RWPE2 (cell line): ENCODE results near the gene SPATS2.

Experiments used
- ATAC-seq: fragments of 200-7000 bp; cut with Tn5 transposase; 3 replicates; pipeline ENCODE4 v1.9.1; 2021; ENCODE audit warnings: low read depth
- DNase-seq: peaks from one replicate; pipeline ENCODE4 v3.0.0-alpha.2; 2020; ENCODE audit warnings: low spot score
- H3K27ac ChIP-seq: fragments of 450-650 bp; 2 replicates; pipeline ENCODE4 v1.5.1; 2017; ENCODE audit warnings: mild to moderate bottlenecking; ENCODE audit not compliant: poor library complexity, severe bottlenecking
- H3K27me3 ChIP-seq: fragments of 250-450 bp; sonication (Bioruptor Pico); 2 replicates; pipeline ENCODE4 v1.5.1; 2021; ENCODE audit warnings: mild to moderate bottlenecking, moderate library complexity; ENCODE audit not compliant: insufficient read depth, poor library complexity, severe bottlenecking
- H3K36me3 ChIP-seq: fragments of 250-450 bp; sonication (Bioruptor Pico); 2 replicates; pipeline ENCODE4 v1.5.1; 2020; ENCODE audit warnings: low read depth, mild to moderate bottlenecking, moderate library complexity
- H3K4me1 ChIP-seq: fragments of 250-450 bp; sonication (Bioruptor Pico); 2 replicates; pipeline ENCODE4 v1.5.1; 2021; ENCODE audit warnings: mild to moderate bottlenecking, moderate library complexity; ENCODE audit not compliant: insufficient read depth, poor library complexity, severe bottlenecking
- H3K4me3 ChIP-seq: fragments of 250-450 bp; sonication (Bioruptor Pico); 2 replicates; pipeline ENCODE4 v1.5.1; 2021; ENCODE audit warnings: mild to moderate bottlenecking, moderate library complexity; ENCODE audit not compliant: severe bottlenecking
- H3K9me3 ChIP-seq: fragments of 250-450 bp; sonication (Bioruptor Pico); 2 replicates; pipeline ENCODE4 v1.5.1; 2021; ENCODE audit warnings: mild to moderate bottlenecking, moderate library complexity; ENCODE audit not compliant: severe bottlenecking
- TF ChIP-seq, protein P1 (sequence below): fragments of 450-650 bp; IDR thresholded peaks from one replicate; pipeline ENCODE4 v1.5.1; 2017; ENCODE audit warnings: mild to moderate bottlenecking, moderate library complexity; ENCODE audit not compliant: poor library complexity, severe bottlenecking

Gene SPATS2

DNA sequence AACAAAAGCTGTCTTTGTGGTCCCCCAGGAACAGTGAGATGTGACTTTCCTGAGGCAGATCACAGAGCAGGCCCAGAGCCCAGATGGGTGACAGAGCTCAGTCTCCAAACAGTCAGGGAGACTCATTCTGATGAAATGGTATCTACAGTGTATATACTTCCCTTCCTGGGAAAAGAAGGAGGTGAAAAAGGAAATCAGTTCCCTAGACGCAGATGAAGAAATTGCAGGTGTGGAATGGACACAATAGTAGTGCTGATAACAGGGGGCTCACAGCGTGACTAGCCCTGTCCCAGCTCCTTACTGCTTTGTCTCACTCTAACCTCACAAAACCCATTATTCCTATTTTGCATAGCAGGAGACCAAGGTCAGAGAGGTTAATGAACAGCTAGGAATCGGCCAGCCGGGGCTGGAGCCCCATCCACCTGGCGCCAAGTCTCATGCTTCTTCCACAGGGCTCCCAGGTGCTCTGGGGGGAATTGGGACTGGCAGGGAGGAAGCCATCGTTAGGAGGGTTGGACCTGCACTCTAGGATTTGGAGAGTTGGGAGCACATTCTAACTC is 183.5 kb downstream of the SPATS2 start:
- H3K9me3 ChIP-seq = no peaks in the 10 kb centered on the region
- no peaks in the 10 kb centered on the region for H3K36me3 ChIP-seq
- no peak overlapping the region for H3K4me3 ChIP-seq
- H3K27me3 ChIP-seq = no peaks in the 10 kb centered on the region
- peaks cover 8% of the 10 kb centered on the region for H3K4me1 ChIP-seq
- DNase-seq (no peak), ATAC-seq (no peak)
- H3K27ac ChIP-seq = no peak overlapping the region
- TF ChIP-seq, protein P1, sequence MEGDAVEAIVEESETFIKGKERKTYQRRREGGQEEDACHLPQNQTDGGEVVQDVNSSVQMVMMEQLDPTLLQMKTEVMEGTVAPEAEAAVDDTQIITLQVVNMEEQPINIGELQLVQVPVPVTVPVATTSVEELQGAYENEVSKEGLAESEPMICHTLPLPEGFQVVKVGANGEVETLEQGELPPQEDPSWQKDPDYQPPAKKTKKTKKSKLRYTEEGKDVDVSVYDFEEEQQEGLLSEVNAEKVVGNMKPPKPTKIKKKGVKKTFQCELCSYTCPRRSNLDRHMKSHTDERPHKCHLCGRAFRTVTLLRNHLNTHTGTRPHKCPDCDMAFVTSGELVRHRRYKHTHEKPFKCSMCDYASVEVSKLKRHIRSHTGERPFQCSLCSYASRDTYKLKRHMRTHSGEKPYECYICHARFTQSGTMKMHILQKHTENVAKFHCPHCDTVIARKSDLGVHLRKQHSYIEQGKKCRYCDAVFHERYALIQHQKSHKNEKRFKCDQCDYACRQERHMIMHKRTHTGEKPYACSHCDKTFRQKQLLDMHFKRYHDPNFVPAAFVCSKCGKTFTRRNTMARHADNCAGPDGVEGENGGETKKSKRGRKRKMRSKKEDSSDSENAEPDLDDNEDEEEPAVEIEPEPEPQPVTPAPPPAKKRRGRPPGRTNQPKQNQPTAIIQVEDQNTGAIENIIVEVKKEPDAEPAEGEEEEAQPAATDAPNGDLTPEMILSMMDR = no peak

DNA sequence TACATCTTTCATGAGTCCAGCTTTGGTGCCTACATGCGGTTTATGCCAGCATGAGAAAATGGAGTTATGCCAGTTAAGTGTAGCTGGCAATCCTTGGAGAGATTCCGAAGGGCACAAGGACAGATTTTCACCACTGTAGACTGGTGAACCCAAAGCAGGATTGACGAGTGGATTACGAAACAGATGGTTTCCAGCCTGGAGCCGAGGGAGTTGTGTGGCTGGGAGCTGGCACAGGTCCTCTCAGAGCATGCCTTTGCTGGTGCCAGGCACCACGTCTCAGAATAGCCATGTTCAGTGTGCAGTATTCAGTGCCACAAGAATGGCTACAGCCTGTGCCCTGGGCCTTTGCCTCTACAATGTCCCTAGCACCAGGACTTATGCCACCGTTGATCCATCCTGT is 184.8 kb downstream of the SPATS2 start:
- no peak overlapping the region for H3K4me3 ChIP-seq
- no peaks in the 10 kb centered on the region for H3K36me3 ChIP-seq
- H3K9me3 ChIP-seq = no peaks in the 10 kb centered on the region
- no peak overlapping the region for H3K27ac ChIP-seq
- peaks cover 7% of the 10 kb centered on the region for H3K4me1 ChIP-seq
- TF ChIP-seq, protein P1 = no peak
- ATAC-seq (no peak), DNase-seq (no peak)
- no peaks in the 10 kb centered on the region for H3K27me3 ChIP-seq

DNA sequence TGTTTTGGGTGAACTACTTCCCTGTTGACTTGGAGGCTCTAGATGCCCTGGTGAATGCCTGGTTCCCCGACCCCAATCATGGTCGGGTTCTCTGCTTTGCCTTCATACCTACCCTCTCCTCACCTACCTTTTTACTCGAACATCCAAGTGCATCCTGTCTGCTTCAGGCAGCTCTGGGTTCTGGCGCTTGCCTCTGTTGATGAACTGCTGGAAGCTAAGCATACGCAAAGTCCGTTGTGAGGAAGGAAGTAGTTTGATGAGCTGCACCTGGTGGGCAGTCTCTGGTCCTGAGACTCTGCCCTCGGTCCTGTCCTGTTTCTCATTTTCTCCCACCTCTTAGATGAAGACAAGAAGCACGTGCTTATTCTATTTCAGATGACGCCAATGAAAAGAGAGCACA is 185.2 kb downstream of the SPATS2 start:
- no peak overlapping the region for H3K4me3 ChIP-seq
- peaks cover 3% of the 10 kb centered on the region for H3K4me1 ChIP-seq
- ATAC-seq (no peak), DNase-seq (no peak)
- no peak overlapping the region for H3K27ac ChIP-seq
- H3K27me3 ChIP-seq = no peaks in the 10 kb centered on the region
- TF ChIP-seq, protein P1 = no peak
- no peaks in the 10 kb centered on the region for H3K36me3 ChIP-seq
- no peaks in the 10 kb centered on the region for H3K9me3 ChIP-seq

DNA sequence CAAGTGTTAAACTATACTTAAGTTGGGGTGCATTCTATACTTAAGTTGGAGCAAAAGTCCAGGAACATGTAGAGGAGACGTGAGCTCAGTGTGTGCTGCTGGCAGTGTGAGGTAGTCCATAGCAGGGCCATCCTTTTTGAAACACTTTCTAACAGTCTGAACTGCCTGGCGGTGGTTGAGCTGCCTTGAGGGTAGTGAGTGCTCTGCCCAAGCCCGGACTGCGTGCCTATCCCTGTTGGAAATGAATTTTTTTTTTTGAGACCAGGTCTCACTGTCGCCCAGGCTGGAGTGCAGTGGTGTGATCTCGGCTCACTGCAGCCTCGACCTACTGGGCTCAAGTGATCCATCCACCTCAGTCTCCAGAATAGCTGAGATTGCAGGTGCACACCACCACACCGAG is 185.6 kb downstream of the SPATS2 start:
- H3K9me3 ChIP-seq = no peaks in the 10 kb centered on the region
- 0 out of 2 replicates have a peak, but pooled peaks cover 3% of the 10 kb centered on the region for H3K36me3 ChIP-seq
- H3K4me1 ChIP-seq = no peaks in the 10 kb centered on the region
- TF ChIP-seq, protein P1 = no peak
- DNase-seq (no peak), ATAC-seq (no peak)
- H3K27ac ChIP-seq = no peak overlapping the region
- no peaks in the 10 kb centered on the region for H3K27me3 ChIP-seq
- H3K4me3 ChIP-seq = no peak overlapping the region

DNA sequence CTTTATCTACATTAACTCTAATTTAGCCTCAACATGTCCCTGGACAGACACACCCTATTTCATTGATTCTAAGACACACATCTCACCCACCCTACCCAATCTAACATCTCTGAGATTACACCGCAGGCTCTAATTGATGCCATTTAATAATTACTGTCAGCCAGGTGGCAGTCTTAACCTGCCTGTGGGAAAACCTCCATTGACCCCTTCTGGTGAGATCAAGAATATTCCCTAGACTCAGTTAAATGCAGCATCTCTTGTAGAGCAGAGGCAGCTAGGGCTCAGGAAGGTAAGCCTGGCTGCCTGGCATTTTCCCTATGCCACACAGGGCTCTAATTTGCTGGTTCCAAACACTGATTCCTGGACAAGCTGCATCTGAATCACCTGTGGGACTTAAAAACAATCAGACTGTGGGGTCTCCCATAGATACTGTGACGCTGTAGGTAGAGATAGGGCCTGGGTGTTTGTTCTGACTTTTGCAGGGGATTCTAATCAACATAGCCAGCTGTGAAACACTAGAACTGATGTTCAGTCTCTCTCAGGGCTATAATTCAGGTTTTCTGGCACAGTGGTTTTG is 186.3 kb downstream of the SPATS2 start:
- H3K4me1 ChIP-seq = no peaks in the 10 kb centered on the region
- ATAC-seq (peak; percentile 61), DNase-seq (no peak)
- TF ChIP-seq, protein P1 = peak; percentile 76
- no peaks in the 10 kb centered on the region for H3K9me3 ChIP-seq
- no peaks in the 10 kb centered on the region for H3K27me3 ChIP-seq
- H3K4me3 ChIP-seq = no peak overlapping the region
- H3K27ac ChIP-seq = no peak overlapping the region
- peaks cover 6% of the 10 kb centered on the region for H3K36me3 ChIP-seq
